Measurements from ENCODE around the gene SRSF1. TPM values are rescaled to one million over a fixed set of nuclear protein-coding genes. Genes with fewer than 3 reads are reported as not detected.

The SRSF1 gene
- total and polyA plus RNA-seq, 2 of the 4 experiments (the other 2 are of a cell fraction) = 190 to 357 TPM

GRCh38 chr17:57984261-57984890 lies 22.7 kb downstream of the SRSF1 start:
- Histone ChIP-seq H3K4me1 (ENCODE audit: control insufficient read depth, insufficient read depth, low read length) (peaks cover 26% of the 10 kb centered on the region), H4K20me1 (ENCODE audit: insufficient read depth, low read length) (peaks cover 46% of the 10 kb centered on the region), H3K4ac (ENCODE audit: low read depth, low read length) (peak overlapping the region; percentile 59; the same call in 1 of the 2 replicates), H2BK5ac (ENCODE audit: low read depth, low read length, poor library complexity, severe bottlenecking) (peak overlapping the region; percentile 77), H2AFZ (replicated peaks; ENCODE audit: low read length, poor library complexity) (no peak overlapping the region), H3K4me2 (ENCODE audit: low read depth, low read length) (peak overlapping the region; percentile 90), H3K56ac (ENCODE audit: extremely low read depth, insufficient read depth, low read length) (peak overlapping the region; percentile 35; the same call in 1 of the 2 replicates), H3K23ac (ENCODE audit: low read depth, low read length) (peak overlapping the region; percentile 90; the same call in 1 of the 2 replicates), H3K36me3 (ENCODE audit: control insufficient read depth, insufficient read depth, low read length) (peaks cover 18% of the 10 kb centered on the region), H3K14ac (replicated peaks; ENCODE audit: low read depth, low read length) (0 out of 2 replicates have a peak overlapping the region, but pooled peaks have one; percentile 51), H4K8ac (ENCODE audit: low read depth in 2 of 2, low read length in 2 of 2) (peak overlapping the region in 1 of 2 experiments; percentile 33; a peak in 1 of 4 replicates), H2BK15ac (ENCODE audit: low read depth, low read length) (peak overlapping the region; percentile 52; the same call in 1 of the 3 replicates), H3K18ac (ENCODE audit: low read depth, low read length) (peak overlapping the region; percentile 89), H3K27ac (ENCODE audit: insufficient read depth, low read length) (peak overlapping the region; percentile 79; the same call in 1 of the 2 replicates), H3K9me1 (ENCODE audit: insufficient read depth, low read length) (peaks cover 12% of the 10 kb centered on the region), H2AK9ac (replicated peaks; ENCODE audit: low read depth, low read length, poor library complexity) (no peak overlapping the region), H3K27me3 (ENCODE audit: control insufficient read depth, insufficient read depth, low read length) (no peaks in the 10 kb centered on the region), H3K79me1 (ENCODE audit: low read depth in 1 of 2, low read length in 2 of 2) (peaks cover 14 to 61% of the 10 kb centered on the region in 2 experiments; a peak in 3 of 4 replicates), H4K5ac (ENCODE audit: low read depth, low read length) (no peak overlapping the region), H2AK5ac (ENCODE audit: low read depth, low read length) (no peak overlapping the region; the same call in 1 of the 2 replicates), H3K9me3 (ENCODE audit: control insufficient read depth, insufficient read depth, low read length) (no peaks in the 10 kb centered on the region), H4K91ac (ENCODE audit: insufficient read depth, low read depth, low read length) (peak overlapping the region; percentile 33; the same call in 1 of the 2 replicates), H3K4me3 (ENCODE audit: insufficient read depth, low read depth, low read length) (peak overlapping the region; percentile 4; the same call in 1 of the 2 replicates), H3K9ac (ENCODE audit: low read depth, low read length) (peak overlapping the region; percentile 57), H2BK20ac (ENCODE audit: low read depth, low read length) (no peak overlapping the region), H2BK120ac (ENCODE audit: low read depth, low read length) (no peak overlapping the region)
- dilution Hi-C loops (cut with HindIII; ENCODE audit: low sequenced_read_pairs, unreplicated experiment) (loop anchor here (25.0 kb wide), 1 partner anchor 122 kb away; the partner anchor contains the start of gene MRPS23), in situ Hi-C loops (cut with MboI; ENCODE audit: low sequenced_read_pairs) (no loop called here), intact Hi-C loops (cut with micrococcal nuclease) (no loop called here)
- ATAC-seq (ENCODE audit: low read depth) (no peak), DNase-seq (no peak)
- POLR2A ChIA-PET (ENCODE audit: unreplicated experiment) = interaction anchor here (1.1 kb wide), 1 partner anchor 29 kb away, joined by 4 read pairs; the partner anchor contains the start of gene CUEDC1
- 0% methylated on average over 1 of the region's 4 CpGs; no CpG with 5 or more reads in 1 of the 2 experiments for WGBS, 2 experiments (ENCODE audit: extremely low coverage in 2 of 2, insufficient read length in 1 of 2)
- CTCF ChIA-PET = no interaction called here
- no peak for TF ChIP-seq NFE2L2 (IDR thresholded peaks at IDR 0.05; ENCODE audit: low read depth, low read length)
- TF ChIP-seq RFX5 (IDR thresholded peaks at IDR 0.05; ENCODE audit: low read depth, low read length) = no peak
- TF ChIP-seq, protein P1, sequence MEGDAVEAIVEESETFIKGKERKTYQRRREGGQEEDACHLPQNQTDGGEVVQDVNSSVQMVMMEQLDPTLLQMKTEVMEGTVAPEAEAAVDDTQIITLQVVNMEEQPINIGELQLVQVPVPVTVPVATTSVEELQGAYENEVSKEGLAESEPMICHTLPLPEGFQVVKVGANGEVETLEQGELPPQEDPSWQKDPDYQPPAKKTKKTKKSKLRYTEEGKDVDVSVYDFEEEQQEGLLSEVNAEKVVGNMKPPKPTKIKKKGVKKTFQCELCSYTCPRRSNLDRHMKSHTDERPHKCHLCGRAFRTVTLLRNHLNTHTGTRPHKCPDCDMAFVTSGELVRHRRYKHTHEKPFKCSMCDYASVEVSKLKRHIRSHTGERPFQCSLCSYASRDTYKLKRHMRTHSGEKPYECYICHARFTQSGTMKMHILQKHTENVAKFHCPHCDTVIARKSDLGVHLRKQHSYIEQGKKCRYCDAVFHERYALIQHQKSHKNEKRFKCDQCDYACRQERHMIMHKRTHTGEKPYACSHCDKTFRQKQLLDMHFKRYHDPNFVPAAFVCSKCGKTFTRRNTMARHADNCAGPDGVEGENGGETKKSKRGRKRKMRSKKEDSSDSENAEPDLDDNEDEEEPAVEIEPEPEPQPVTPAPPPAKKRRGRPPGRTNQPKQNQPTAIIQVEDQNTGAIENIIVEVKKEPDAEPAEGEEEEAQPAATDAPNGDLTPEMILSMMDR (conservative IDR thresholded peaks at IDR 0.05; ENCODE audit: low read depth, low read length) = no peak
- no peak for TF ChIP-seq MAFK (IDR thresholded peaks at IDR 0.05; ENCODE audit: low read depth, low read length)
- TF ChIP-seq RCOR1 (IDR thresholded peaks at IDR 0.05; ENCODE audit: insufficient replicate concordance, low read length) = no peak
- no peak for TF ChIP-seq SMC3 (IDR thresholded peaks at IDR 0.05; ENCODE audit: low read depth, low read length)
- TF ChIP-seq CEBPB (IDR thresholded peaks at IDR 0.05; ENCODE audit: low read depth, low read length) = no peak
- no TSS peak for BruUV-seq (replicated peaks)

Measured in IMR-90 (cell line).